BLaER1 treated with 17β-estradiol and CSF1 and Interleukin-3, amounts not matched to agents 10 nM and 100 nM (cell line): ENCODE measurements around the gene RAB6A.

Source experiments
- H3K27ac ChIP-seq, 11 experiments: shearing (Covaris generic); formaldehyde crosslinking; 2 replicates each; pipeline ENCODE4 v1.8.1; 2022
- H3K27me3 ChIP-seq, 11 experiments: shearing (Covaris generic); formaldehyde crosslinking; 2 replicates each; pipeline ENCODE4 v1.8.1; 2022
- H3K36me3 ChIP-seq, 11 experiments: shearing (Covaris generic); formaldehyde crosslinking; 2 replicates each; pipeline ENCODE4 v1.8.1; 2022
- H3K4me1 ChIP-seq, 10 experiments: shearing (Covaris generic); formaldehyde crosslinking; 2 replicates each; pipeline ENCODE4 v1.8.1; 2022
- H3K4me2 ChIP-seq, 11 experiments: shearing (Covaris generic); formaldehyde crosslinking; 2 replicates each; pipeline ENCODE4 v1.8.1; 2022
- H3K4me3 ChIP-seq, 10 experiments: shearing (Covaris generic); formaldehyde crosslinking; 2 replicates each; pipeline ENCODE4 v1.8.1; 2022
- H3K9ac ChIP-seq, 11 experiments: shearing (Covaris generic); formaldehyde crosslinking; 2 replicates each; pipeline ENCODE4 v1.8.1; 2022
- H3K9me3 ChIP-seq, 11 experiments: shearing (Covaris generic); formaldehyde crosslinking; replicated peaks in 1 of 11; 2 replicates each; pipeline ENCODE4 v1.8.1; 2022
- H4K20me1 ChIP-seq, 11 experiments: shearing (Covaris generic); formaldehyde crosslinking; 2 replicates each; pipeline ENCODE4 v1.8.1; 2022
- Cebpa-rat ChIP-seq, 11 experiments: shearing (Covaris generic); IDR thresholded peaks; 2 replicates each; pipeline ENCODE4 v1.8.1; 2022

Gene RAB6A

GRCh38 chr11:73661035-73661628, 99.7 kb downstream of the RAB6A start:
- Histone ChIP-seq H3K9ac (peak overlapping the region in 10 of 11 experiments; percentile 13 to 74 (median 60); a peak in 17 of 22 replicates), H3K4me1 (peaks cover 21 to 38% (median 36%) of the 10 kb centered on the region in 10 experiments), H3K36me3 (no peaks in the 10 kb centered on the region), H3K4me2 (peak overlapping the region; percentile 66 to 94 (median 75)), H3K9me3 (no peaks in the 10 kb centered on the region), H3K27me3 (no peaks in the 10 kb centered on the region), H3K27ac (peak overlapping the region in 5 of 11 experiments; percentile 8 to 53 (median 43); a peak in 6 of 22 replicates), H4K20me1 (no peaks in the 10 kb centered on the region), H3K4me3 (peak overlapping the region in 8 of 10 experiments; percentile 23 to 54 (median 37); a peak in 12 of 20 replicates)
- TF ChIP-seq Cebpa-rat (IDR thresholded peaks at IDR 0.05), result no peak

DNA sequence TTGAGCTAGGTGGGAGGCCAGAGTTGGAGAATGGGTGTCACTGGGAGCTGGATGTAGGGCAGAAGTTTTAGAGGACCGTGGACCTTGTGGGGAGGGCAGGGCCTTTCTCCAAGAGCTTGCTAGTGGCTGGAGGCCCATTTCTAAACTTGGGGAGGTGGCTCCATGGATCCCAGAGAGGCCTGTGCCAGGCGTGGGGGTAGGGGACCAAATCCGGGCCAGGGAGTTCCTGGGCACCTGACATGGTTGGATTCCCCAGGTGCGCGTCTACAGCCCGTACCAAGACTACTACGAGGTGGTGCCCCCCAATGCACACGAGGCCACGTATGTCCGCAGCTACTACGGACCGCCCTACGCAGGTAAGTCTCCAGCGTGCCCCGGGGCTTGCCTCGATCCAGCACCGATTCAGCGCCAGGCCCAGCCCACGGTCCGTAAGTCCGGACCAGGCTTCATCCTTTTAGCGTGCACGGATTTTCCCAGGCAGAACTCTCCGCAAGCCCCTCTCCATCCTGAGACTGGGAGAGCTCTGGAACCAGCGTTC, 100.3 kb downstream of the RAB6A start:
- Histone ChIP-seq H3K9me3 (no peaks in the 10 kb centered on the region), H3K36me3 (no peaks in the 10 kb centered on the region), H4K20me1 (no peaks in the 10 kb centered on the region), H3K4me1 (peaks cover 21 to 38% (median 36%) of the 10 kb centered on the region in 10 experiments), H3K4me2 (peak overlapping the region; percentile 66 to 94 (median 75)), H3K27ac (no peak overlapping the region), H3K27me3 (no peaks in the 10 kb centered on the region), H3K9ac (peak overlapping the region in 9 of 11 experiments; percentile 13 to 74 (median 63); a peak in 13 of 22 replicates), H3K4me3 (peak overlapping the region in 8 of 10 experiments; percentile 23 to 54 (median 37); a peak in 11 of 20 replicates)
- TF ChIP-seq Cebpa-rat (IDR thresholded peaks at IDR 0.05), result no peak

GRCh38 chr11:73659961-73660360, 100.9 kb downstream of the RAB6A start:
- H3K4me2 ChIP-seq, result no peak overlapping the region
- H3K4me1 ChIP-seq, result peaks cover 20 to 37% (median 35%) of the 10 kb centered on the region in 10 experiments
- no peaks in the 10 kb centered on the region for H4K20me1 ChIP-seq
- no peak for TF ChIP-seq Cebpa-rat (IDR thresholded peaks at IDR 0.05)
- no peak overlapping the region for H3K27ac ChIP-seq
- H3K36me3 ChIP-seq, result no peaks in the 10 kb centered on the region
- H3K9ac ChIP-seq, result no peak overlapping the region
- no peak overlapping the region for H3K4me3 ChIP-seq
- H3K9me3 ChIP-seq, result no peaks in the 10 kb centered on the region
- H3K27me3 ChIP-seq, result no peaks in the 10 kb centered on the region

GRCh38 chr11:73656985-73657384, 103.9 kb downstream of the RAB6A start:
- Histone ChIP-seq H3K27me3 (no peaks in the 10 kb centered on the region), H3K4me3 (no peak overlapping the region), H3K4me2 (no peak overlapping the region), H3K36me3 (no peaks in the 10 kb centered on the region), H3K9ac (no peak overlapping the region), H3K9me3 (no peaks in the 10 kb centered on the region), H4K20me1 (no peaks in the 10 kb centered on the region), H3K4me1 (peaks cover 0 to 12% (median 10%) of the 10 kb centered on the region in 10 experiments; a peak in 12 of 20 replicates), H3K27ac (no peak overlapping the region)
- TF ChIP-seq Cebpa-rat (IDR thresholded peaks at IDR 0.05), result no peak

DNA sequence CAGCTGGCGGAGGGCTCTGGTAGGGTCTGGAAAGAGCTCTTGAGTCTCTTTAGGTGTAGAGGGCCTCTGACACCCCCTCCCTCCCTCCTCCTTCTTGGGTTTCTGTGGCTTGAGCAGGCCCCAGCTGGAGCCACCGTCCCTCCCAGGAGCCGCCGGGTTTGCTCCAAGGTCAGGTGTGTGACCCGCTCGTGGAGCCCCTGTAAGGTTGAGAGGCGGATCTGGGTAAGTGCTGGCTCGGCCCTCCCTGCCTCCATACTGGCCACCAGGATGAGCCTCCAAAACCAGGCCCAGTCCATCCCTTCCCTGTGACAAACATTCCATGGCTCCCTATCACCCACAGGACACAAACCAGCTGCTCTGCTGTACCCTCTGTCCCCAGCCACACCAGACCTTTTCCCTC, 105.2 kb downstream of the RAB6A start:
- Histone ChIP-seq H3K36me3 (no peaks in the 10 kb centered on the region), H3K27ac (no peak overlapping the region), H3K27me3 (no peaks in the 10 kb centered on the region), H3K9ac (no peak overlapping the region), H3K4me3 (no peak overlapping the region), H4K20me1 (no peaks in the 10 kb centered on the region), H3K9me3 (no peaks in the 10 kb centered on the region), H3K4me2 (no peak overlapping the region), H3K4me1 (peaks cover 0 to 4% (median 3%) of the 10 kb centered on the region in 10 experiments; a peak in 11 of 20 replicates)
- TF ChIP-seq Cebpa-rat (IDR thresholded peaks at IDR 0.05), result no peak

DNA sequence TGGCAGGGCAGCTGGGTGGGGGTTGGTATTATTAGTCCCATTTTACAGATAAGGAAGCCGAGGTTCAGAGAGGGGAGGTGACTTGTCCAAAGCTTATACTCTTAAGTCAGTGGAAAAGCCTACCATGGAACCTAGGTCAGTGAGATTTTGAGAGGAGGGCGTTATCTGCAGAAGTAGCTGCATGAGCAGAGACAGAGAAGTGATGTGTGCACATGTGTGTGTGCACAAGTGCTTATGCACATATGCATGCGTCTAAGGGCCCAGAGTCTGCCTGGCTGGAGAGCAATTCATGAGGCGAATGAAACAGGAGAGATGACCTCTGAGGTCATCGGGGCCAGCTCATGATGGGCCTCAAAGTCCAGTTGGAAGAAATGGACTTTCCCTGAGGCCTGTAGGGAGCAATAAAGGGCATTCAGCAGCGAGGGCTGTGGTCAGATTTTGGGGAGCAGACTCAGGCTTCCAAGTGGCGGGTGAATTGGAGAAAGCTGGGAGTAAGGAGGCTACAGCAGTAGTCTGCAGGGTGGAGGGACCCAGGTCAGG, 106.3 kb downstream of the RAB6A start:
- Histone ChIP-seq H3K9me3 (no peaks in the 10 kb centered on the region), H3K36me3 (no peaks in the 10 kb centered on the region), H3K4me1 (no peaks in the 10 kb centered on the region), H3K27ac (no peak overlapping the region), H3K27me3 (no peaks in the 10 kb centered on the region), H4K20me1 (no peaks in the 10 kb centered on the region), H3K4me2 (no peak overlapping the region), H3K4me3 (no peak overlapping the region), H3K9ac (no peak overlapping the region)
- no peak for TF ChIP-seq Cebpa-rat (IDR thresholded peaks at IDR 0.05)

DNA sequence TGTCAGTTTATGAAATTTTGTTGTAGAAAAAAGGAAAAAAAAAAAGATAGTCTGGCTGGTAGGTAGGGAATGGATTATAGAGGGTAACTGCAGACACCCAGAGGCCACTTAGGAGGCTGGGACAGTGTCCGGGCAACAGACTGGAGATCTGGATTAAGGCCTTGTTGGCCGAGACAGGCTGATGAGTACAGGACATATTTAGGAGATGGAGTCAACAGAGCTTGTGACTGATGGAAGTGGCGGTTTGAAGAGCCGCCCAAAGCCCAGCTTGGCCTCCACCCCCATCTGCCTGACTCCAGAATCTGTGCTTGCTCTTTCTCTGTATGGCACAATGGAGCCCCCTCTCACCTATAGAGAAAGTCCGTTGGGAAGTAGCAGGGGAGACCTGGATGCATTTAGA, 106.9 kb downstream of the RAB6A start:
- Histone ChIP-seq H3K36me3 (no peaks in the 10 kb centered on the region), H3K4me1 (peaks cover 2 to 5% (median 3%) of the 10 kb centered on the region in 10 experiments; a peak in 19 of 20 replicates), H3K9ac (no peak overlapping the region), H3K27me3 (no peaks in the 10 kb centered on the region), H3K4me2 (no peak overlapping the region), H4K20me1 (no peaks in the 10 kb centered on the region), H3K27ac (no peak overlapping the region), H3K9me3 (no peaks in the 10 kb centered on the region), H3K4me3 (no peak overlapping the region)
- TF ChIP-seq Cebpa-rat (IDR thresholded peaks at IDR 0.05), result no peak

GRCh38 chr11:73652856-73653559, 107.9 kb downstream of the RAB6A start:
- Histone ChIP-seq H3K4me1 (peaks cover 12 to 15% (median 13%) of the 10 kb centered on the region in 10 experiments), H4K20me1 (no peaks in the 10 kb centered on the region), H3K4me3 (no peak overlapping the region), H3K9me3 (no peaks in the 10 kb centered on the region), H3K4me2 (no peak overlapping the region), H3K9ac (no peak overlapping the region), H3K36me3 (no peaks in the 10 kb centered on the region), H3K27me3 (no peaks in the 10 kb centered on the region), H3K27ac (no peak overlapping the region)
- no peak for TF ChIP-seq Cebpa-rat (IDR thresholded peaks at IDR 0.05)

DNA sequence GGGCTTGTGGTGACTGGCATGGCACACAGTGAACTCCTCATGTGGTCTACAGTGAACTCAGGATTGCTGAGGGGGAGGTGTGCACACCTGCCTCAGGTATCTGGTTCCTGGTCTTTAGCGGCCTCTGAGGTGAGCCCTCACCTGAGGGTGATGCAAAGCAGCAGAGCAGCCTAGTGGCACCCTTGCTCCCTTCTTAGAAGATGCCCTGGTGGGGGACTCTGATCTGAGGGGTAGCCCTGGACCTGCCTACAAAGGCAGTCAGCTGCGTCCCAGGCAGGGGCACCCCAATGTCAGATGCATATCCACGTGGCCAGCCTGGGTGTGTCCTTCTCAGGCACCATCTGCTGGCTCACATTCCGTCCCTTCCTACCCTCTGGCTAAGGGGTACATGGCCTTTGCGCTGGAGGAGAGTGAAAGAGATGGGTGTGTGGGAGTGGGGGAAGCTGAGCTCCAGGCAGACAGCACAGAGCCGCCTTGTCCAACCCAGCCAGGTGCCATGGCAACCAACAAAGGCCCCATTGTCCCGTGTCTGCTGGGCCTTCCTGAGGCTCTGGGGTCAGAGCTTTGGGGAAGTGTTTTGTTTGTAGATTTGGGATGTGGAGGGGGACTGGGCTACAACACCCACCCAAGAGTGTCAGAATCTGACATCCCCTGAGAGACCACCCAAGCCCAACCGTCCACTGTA, 108.7 kb downstream of the RAB6A start:
- H3K9me3 ChIP-seq, result no peaks in the 10 kb centered on the region
- no peak for TF ChIP-seq Cebpa-rat (IDR thresholded peaks at IDR 0.05)
- H4K20me1 ChIP-seq, result no peaks in the 10 kb centered on the region
- no peak overlapping the region for H3K4me2 ChIP-seq
- no peak overlapping the region for H3K4me3 ChIP-seq
- H3K36me3 ChIP-seq, result no peaks in the 10 kb centered on the region
- no peak overlapping the region for H3K9ac ChIP-seq
- H3K4me1 ChIP-seq, result peaks cover 18 to 21% (median 19%) of the 10 kb centered on the region in 10 experiments
- no peak overlapping the region for H3K27ac ChIP-seq
- no peaks in the 10 kb centered on the region for H3K27me3 ChIP-seq
